WTC11 (cell line): ENCODE results near the gene NELFCD. TPM values are rescaled to one million over a fixed set of nuclear protein-coding genes. Genes with fewer than 3 reads are reported as not detected.
A peak's percentile ranks its signal among the peaks of the same experiment; 100 is the strongest.

Source experiments
- ATAC-seq: fragments of 200-7000 bp; cut with Tn5 transposase; 2 replicates; pipeline ENCODE4 v1.10.0; 2021; ENCODE audit warnings: mild to moderate bottlenecking, moderate library complexity
- CTCF ChIA-PET: fragments of 300-600 bp; sonication (Branson Sonifier 250); formaldehyde crosslinking; loops from one replicate; lab custom pipeline; 2021; ENCODE audit warnings: antibody characterized with exemption; lab: Charles Lee
- POLR2A ChIA-PET: fragments of 350-600 bp; sonication (Branson Sonifier 250); formaldehyde crosslinking; loops from one replicate; lab custom pipeline; 2021; ENCODE audit warnings: antibody characterized with exemption; lab: Charles Lee
- DNase-seq: peaks from one replicate; pipeline ENCODE4 v3.0.0; 2021; ENCODE audit warnings: low spot score
- H3K27ac Mint-ChIP-seq: 2 replicates; pipeline ENCODE4 v1.8.0; 2021; ENCODE audit warnings: mixed read lengths
- H3K27me3 Mint-ChIP-seq: 2 replicates; pipeline ENCODE4 v1.8.0; 2021; ENCODE audit warnings: low read depth, mild to moderate bottlenecking, moderate library complexity, mixed read lengths
- H3K36me3 Mint-ChIP-seq: 2 replicates; pipeline ENCODE4 v1.8.0; 2021; ENCODE audit warnings: mixed read lengths
- H3K4me1 Mint-ChIP-seq: 2 replicates; pipeline ENCODE4 v1.8.0; 2022; ENCODE audit warnings: mixed read lengths
- H3K4me3 Mint-ChIP-seq: 2 replicates; pipeline ENCODE4 v1.8.0; 2021; ENCODE audit warnings: mild to moderate bottlenecking, moderate library complexity, mixed read lengths
- H3K9me3 Mint-ChIP-seq: 2 replicates; pipeline ENCODE4 v1.8.0; 2021; ENCODE audit warnings: mixed read lengths
- CBFB ChIP-seq: sonication (generic); formaldehyde crosslinking; IDR thresholded peaks from 2 replicates; pipeline ENCODE4 v1.8.1; 2022; ENCODE audit warnings: mild to moderate bottlenecking, low read depth, missing genetic modification reagents
- EMX1 ChIP-seq: fragments of 250-450 bp; sonication (Bioruptor Pico); IDR thresholded peaks from 2 replicates; pipeline ENCODE4 v1.8.0; 2021; ENCODE audit warnings: mild to moderate bottlenecking
- FOXJ3 ChIP-seq: sonication (generic); formaldehyde crosslinking; IDR thresholded peaks from 2 replicates; pipeline ENCODE4 v1.9.0; 2021; ENCODE audit warnings: missing genetic modification reagents, mild to moderate bottlenecking, borderline replicate concordance
- GABPB1 ChIP-seq: sonication (generic); formaldehyde crosslinking; IDR thresholded peaks from 2 replicates; pipeline ENCODE4 v1.8.1; 2023; ENCODE audit warnings: mild to moderate bottlenecking, missing genetic modification reagents
- HMGA2 ChIP-seq: fragments of 250-450 bp; sonication (Bioruptor Pico); IDR thresholded peaks from 2 replicates; pipeline ENCODE4 v1.4.0; 2021; ENCODE audit warnings: mild to moderate bottlenecking, moderate library complexity
- MYBL2 ChIP-seq: sonication (generic); formaldehyde crosslinking; IDR thresholded peaks from 2 replicates; pipeline ENCODE4 v1.8.1; 2023; ENCODE audit warnings: mild to moderate bottlenecking, moderate library complexity, missing genetic modification reagents
- NR2C2 ChIP-seq: sonication (generic); formaldehyde crosslinking; IDR thresholded peaks from 2 replicates; pipeline ENCODE4 v1.8.0; 2022; ENCODE audit warnings: mild to moderate bottlenecking, missing genetic modification reagents
- SMAD3 ChIP-seq: sonication (generic); formaldehyde crosslinking; IDR thresholded peaks from 2 replicates; pipeline ENCODE4 v1.8.0; 2022; ENCODE audit warnings: missing genetic modification reagents, mild to moderate bottlenecking, borderline replicate concordance
- TCF7 ChIP-seq: sonication (generic); formaldehyde crosslinking; IDR thresholded peaks from 2 replicates; pipeline ENCODE4 v1.8.0; 2022; ENCODE audit warnings: mild to moderate bottlenecking, low read depth, missing genetic modification reagents, moderate library complexity
- TEAD4 ChIP-seq: sonication (generic); formaldehyde crosslinking; IDR thresholded peaks from 2 replicates; pipeline ENCODE4 v1.8.0; 2022; ENCODE audit warnings: mild to moderate bottlenecking, missing genetic modification reagents
- ZNF138 ChIP-seq: sonication (generic); formaldehyde crosslinking; conservative IDR thresholded peaks from 2 replicates; pipeline ENCODE4 v1.8.1; 2022; ENCODE audit warnings: mild to moderate bottlenecking, moderate library complexity, missing genetic modification reagents
- ZNF219 ChIP-seq: sonication (generic); formaldehyde crosslinking; IDR thresholded peaks from 2 replicates; pipeline ENCODE4 v1.8.0; 2023; ENCODE audit warnings: missing genetic modification reagents, mild to moderate bottlenecking, borderline replicate concordance
- ZNF263 ChIP-seq: sonication (generic); formaldehyde crosslinking; IDR thresholded peaks from 2 replicates; pipeline ENCODE4 v1.8.1; 2022; ENCODE audit warnings: low read depth, mild to moderate bottlenecking, moderate library complexity, missing genetic modification reagents
- ZNF671 ChIP-seq: fragments of 250-450 bp; sonication (Bioruptor Pico); IDR thresholded peaks from 2 replicates; pipeline ENCODE4 v1.8.0; 2021; ENCODE audit warnings: mild to moderate bottlenecking
- total RNA-seq: library from RNA; stranded (reverse); gene quantifications from 3 replicates; pipeline ENCODE4 v1.2.3, GENCODE V29; 2021
- TF ChIP-seq, protein P1 (sequence below): sonication (generic); formaldehyde crosslinking; IDR thresholded peaks from 2 replicates; pipeline ENCODE4 v1.8.1; 2023; ENCODE audit warnings: mild to moderate bottlenecking, missing genetic modification reagents, borderline replicate concordance
- TF ChIP-seq, protein P2 (sequence below): fragments of 250-450 bp; sonication (Bioruptor Pico); conservative IDR thresholded peaks from 2 replicates; pipeline ENCODE4 v1.9.0; 2021; ENCODE audit warnings: mild to moderate bottlenecking
- TF ChIP-seq, protein P3 (sequence below): sonication (generic); formaldehyde crosslinking; IDR thresholded peaks from 2 replicates; pipeline ENCODE4 v1.8.1; 2022; ENCODE audit warnings: mild to moderate bottlenecking, missing genetic modification reagents, moderate library complexity, borderline replicate concordance
- TF ChIP-seq, protein P4 (sequence below): sonication (generic); formaldehyde crosslinking; IDR thresholded peaks from 2 replicates; pipeline ENCODE4 v1.8.0; 2022; ENCODE audit warnings: mild to moderate bottlenecking, missing genetic modification reagents
- TF ChIP-seq, protein P5 (sequence below): fragments of 250-450 bp; sonication (Bioruptor Pico); IDR thresholded peaks from 2 replicates; pipeline ENCODE4 v1.9.0; 2021; ENCODE audit warnings: mild to moderate bottlenecking, borderline replicate concordance

NELFCD gene
- total RNA-seq, 1 experiment from 2014 or later, result 66.9 TPM

DNA sequence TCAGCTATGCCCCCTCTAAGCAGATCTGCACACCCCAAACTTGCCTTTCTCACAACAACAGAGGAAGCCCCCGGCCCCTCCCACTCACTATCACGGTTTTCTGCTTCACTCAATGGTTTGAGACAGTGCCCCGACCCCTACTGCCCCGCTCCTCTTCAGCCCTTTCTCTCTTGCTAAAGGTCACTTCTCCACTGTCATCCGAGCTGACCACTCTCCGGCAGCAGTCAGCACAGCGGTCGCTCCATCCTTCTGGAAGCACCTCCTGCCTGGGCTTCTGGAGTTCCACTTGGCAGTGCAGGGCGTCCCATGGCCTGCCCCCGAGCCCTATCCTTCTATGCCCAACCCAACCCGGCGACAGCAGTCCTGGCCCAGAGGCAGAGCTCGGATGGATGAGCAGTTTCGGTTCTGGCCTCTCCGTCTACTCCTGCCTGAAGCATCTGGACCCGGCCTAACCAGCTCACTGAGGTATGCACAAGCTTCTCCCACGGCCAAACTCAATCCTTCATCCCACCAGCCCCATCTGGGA is 21.9 kb downstream of the NELFCD start:
- DNase-seq, result no peak
- no peaks in the 10 kb centered on the region for H3K9me3 Mint-ChIP-seq
- H3K4me1 Mint-ChIP-seq, result peaks cover 12% of the 10 kb centered on the region
- H3K27ac Mint-ChIP-seq, result peak overlapping the region; percentile 24; the same call in 1 of the 2 replicates
- ChIA-PET POLR2A (no interaction called here), CTCF (no interaction called here)
- H3K4me3 Mint-ChIP-seq, result no peak overlapping the region
- H3K36me3 Mint-ChIP-seq, result no peaks in the 10 kb centered on the region
- no peak for ATAC-seq
- H3K27me3 Mint-ChIP-seq, result peaks cover 8% of the 10 kb centered on the region
- TF ChIP-seq TCF7 (CRISPR knock-in tag) (no peak), GABPB1 (CRISPR knock-in tag) (peak; percentile 40; the same call in 1 of the 2 replicates)

DNA sequence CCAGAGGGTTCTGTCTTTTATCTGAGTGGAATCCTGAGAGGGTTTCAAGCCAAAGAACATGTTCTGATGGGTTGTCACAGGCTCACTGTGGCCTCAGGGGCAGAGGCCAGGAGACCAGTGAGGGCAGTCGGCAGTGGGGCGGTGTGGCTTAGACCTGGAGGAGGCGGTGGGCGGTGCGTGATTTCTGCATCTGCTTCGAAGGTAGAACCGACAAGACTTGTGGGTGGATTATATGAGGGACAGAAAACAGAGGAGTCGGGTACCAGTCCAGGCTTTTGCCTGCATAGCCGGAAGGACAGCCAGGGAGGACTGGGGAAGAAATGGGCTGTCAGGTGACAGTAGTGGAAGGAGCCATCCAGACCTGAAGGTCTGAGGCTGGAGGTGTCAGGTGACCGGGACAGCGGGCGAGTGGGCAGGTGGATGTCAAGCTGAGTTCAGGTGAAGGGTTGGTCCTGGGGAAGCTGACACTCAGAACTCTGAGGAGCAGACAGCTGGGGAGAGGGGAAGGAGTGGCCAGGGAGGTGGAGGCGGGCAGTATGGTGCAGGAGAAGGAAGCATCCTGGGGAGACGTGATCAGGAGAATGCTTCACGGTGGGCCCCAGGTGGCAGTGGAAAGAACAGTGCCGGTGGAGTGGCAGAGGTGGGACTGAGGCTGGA is 22.9 kb downstream of the NELFCD start:
- Mint-ChIP-seq H3K27ac (no peak overlapping the region), H3K36me3 (no peaks in the 10 kb centered on the region), H3K9me3 (no peaks in the 10 kb centered on the region), H3K27me3 (peaks cover 17% of the 10 kb centered on the region), H3K4me3 (no peak overlapping the region), H3K4me1 (peaks cover 12% of the 10 kb centered on the region)
- CTCF ChIA-PET, result no interaction called here
- TF ChIP-seq NR2C2 (CRISPR knock-in tag) (no peak), ZNF263 (no peak)
- POLR2A ChIA-PET, result no interaction called here
- no peak for DNase-seq
- ATAC-seq, result no peak

DNA sequence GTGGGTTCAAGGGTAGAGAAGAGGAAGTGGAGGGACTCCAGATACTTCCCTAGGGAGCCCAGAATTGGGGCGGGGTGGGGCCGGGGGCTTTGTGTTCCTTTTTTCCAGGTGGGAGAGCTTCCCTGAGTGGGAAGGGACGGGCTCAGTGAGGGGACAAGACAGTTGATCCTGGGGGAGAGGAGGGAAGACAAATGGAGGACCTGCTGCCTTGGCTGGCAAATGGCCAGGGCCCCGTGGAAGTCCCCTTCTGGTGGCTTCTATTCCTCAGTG is 23.4 kb downstream of the NELFCD start:
- peaks cover 12% of the 10 kb centered on the region for H3K4me1 Mint-ChIP-seq
- no peaks in the 10 kb centered on the region for H3K36me3 Mint-ChIP-seq
- H3K27me3 Mint-ChIP-seq, result peaks cover 21% of the 10 kb centered on the region
- TF ChIP-seq, protein P1, sequence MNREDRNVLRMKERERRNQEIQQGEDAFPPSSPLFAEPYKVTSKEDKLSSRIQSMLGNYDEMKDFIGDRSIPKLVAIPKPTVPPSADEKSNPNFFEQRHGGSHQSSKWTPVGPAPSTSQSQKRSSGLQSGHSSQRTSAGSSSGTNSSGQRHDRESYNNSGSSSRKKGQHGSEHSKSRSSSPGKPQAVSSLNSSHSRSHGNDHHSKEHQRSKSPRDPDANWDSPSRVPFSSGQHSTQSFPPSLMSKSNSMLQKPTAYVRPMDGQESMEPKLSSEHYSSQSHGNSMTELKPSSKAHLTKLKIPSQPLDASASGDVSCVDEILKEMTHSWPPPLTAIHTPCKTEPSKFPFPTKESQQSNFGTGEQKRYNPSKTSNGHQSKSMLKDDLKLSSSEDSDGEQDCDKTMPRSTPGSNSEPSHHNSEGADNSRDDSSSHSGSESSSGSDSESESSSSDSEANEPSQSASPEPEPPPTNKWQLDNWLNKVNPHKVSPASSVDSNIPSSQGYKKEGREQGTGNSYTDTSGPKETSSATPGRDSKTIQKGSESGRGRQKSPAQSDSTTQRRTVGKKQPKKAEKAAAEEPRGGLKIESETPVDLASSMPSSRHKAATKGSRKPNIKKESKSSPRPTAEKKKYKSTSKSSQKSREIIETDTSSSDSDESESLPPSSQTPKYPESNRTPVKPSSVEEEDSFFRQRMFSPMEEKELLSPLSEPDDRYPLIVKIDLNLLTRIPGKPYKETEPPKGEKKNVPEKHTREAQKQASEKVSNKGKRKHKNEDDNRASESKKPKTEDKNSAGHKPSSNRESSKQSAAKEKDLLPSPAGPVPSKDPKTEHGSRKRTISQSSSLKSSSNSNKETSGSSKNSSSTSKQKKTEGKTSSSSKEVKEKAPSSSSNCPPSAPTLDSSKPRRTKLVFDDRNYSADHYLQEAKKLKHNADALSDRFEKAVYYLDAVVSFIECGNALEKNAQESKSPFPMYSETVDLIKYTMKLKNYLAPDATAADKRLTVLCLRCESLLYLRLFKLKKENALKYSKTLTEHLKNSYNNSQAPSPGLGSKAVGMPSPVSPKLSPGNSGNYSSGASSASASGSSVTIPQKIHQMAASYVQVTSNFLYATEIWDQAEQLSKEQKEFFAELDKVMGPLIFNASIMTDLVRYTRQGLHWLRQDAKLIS (CRISPR knock-in tag), result no peak
- TF ChIP-seq EMX1 (CRISPR knock-in tag) (no peak), HMGA2 (CRISPR knock-in tag) (no peak), CBFB (CRISPR knock-in tag) (no peak), NR2C2 (CRISPR knock-in tag) (no peak), FOXJ3 (CRISPR knock-in tag) (no peak), ZNF219 (CRISPR knock-in tag) (no peak), MYBL2 (no peak), ZNF138 (CRISPR knock-in tag) (no peak), ZNF263 (no peak), SMAD3 (no peak), ZNF671 (CRISPR knock-in tag) (no peak), TEAD4 (no peak)
- TF ChIP-seq, protein P2, sequence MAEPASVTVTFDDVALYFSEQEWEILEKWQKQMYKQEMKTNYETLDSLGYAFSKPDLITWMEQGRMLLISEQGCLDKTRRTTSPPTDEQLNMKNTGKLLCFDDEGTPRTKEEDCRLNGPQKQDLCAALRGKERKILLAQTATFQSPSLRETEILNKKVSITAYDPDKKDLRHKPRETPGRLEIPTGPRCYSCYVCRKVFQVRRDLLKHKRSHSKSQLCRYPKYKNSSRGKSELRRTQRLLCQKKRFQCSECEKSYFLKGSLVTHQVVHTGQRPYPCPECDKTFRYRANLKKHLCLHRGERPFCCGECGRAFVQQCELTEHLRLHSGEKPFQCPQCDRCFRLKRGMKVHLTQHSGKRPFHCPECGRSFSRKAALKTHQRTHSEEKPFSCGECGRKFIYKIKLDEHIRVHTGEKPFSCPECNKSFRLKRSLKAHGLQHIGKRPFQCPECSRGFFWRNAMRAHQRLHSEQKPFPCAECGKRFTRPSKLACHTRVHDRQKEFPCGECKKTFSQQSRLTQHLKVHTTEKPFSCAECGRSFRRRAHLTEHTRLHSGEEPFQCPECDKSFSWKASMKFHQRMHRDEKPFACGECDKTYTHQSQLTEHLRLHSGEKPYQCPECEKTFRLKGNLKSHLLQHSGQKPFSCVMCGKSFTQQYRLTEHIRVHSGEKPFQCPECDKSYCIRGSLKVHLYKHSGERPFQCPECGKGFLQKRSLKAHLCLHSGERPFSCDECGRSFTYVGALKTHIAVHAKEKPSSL (CRISPR knock-in tag), result no peak
- TF ChIP-seq, protein P3, sequence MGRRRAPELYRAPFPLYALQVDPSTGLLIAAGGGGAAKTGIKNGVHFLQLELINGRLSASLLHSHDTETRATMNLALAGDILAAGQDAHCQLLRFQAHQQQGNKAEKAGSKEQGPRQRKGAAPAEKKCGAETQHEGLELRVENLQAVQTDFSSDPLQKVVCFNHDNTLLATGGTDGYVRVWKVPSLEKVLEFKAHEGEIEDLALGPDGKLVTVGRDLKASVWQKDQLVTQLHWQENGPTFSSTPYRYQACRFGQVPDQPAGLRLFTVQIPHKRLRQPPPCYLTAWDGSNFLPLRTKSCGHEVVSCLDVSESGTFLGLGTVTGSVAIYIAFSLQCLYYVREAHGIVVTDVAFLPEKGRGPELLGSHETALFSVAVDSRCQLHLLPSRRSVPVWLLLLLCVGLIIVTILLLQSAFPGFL (CRISPR knock-in tag), result no peak
- TF ChIP-seq, protein P4, sequence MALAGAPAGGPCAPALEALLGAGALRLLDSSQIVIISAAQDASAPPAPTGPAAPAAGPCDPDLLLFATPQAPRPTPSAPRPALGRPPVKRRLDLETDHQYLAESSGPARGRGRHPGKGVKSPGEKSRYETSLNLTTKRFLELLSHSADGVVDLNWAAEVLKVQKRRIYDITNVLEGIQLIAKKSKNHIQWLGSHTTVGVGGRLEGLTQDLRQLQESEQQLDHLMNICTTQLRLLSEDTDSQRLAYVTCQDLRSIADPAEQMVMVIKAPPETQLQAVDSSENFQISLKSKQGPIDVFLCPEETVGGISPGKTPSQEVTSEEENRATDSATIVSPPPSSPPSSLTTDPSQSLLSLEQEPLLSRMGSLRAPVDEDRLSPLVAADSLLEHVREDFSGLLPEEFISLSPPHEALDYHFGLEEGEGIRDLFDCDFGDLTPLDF (CRISPR knock-in tag), result no peak
- TF ChIP-seq, protein P5, sequence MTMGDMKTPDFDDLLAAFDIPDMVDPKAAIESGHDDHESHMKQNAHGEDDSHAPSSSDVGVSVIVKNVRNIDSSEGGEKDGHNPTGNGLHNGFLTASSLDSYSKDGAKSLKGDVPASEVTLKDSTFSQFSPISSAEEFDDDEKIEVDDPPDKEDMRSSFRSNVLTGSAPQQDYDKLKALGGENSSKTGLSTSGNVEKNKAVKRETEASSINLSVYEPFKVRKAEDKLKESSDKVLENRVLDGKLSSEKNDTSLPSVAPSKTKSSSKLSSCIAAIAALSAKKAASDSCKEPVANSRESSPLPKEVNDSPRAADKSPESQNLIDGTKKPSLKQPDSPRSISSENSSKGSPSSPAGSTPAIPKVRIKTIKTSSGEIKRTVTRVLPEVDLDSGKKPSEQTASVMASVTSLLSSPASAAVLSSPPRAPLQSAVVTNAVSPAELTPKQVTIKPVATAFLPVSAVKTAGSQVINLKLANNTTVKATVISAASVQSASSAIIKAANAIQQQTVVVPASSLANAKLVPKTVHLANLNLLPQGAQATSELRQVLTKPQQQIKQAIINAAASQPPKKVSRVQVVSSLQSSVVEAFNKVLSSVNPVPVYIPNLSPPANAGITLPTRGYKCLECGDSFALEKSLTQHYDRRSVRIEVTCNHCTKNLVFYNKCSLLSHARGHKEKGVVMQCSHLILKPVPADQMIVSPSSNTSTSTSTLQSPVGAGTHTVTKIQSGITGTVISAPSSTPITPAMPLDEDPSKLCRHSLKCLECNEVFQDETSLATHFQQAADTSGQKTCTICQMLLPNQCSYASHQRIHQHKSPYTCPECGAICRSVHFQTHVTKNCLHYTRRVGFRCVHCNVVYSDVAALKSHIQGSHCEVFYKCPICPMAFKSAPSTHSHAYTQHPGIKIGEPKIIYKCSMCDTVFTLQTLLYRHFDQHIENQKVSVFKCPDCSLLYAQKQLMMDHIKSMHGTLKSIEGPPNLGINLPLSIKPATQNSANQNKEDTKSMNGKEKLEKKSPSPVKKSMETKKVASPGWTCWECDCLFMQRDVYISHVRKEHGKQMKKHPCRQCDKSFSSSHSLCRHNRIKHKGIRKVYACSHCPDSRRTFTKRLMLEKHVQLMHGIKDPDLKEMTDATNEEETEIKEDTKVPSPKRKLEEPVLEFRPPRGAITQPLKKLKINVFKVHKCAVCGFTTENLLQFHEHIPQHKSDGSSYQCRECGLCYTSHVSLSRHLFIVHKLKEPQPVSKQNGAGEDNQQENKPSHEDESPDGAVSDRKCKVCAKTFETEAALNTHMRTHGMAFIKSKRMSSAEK (CRISPR knock-in tag), result no peak
- H3K4me3 Mint-ChIP-seq, result no peak overlapping the region
- no peaks in the 10 kb centered on the region for H3K9me3 Mint-ChIP-seq
- ChIA-PET CTCF (no interaction called here), POLR2A (no interaction called here)
- no peak overlapping the region for H3K27ac Mint-ChIP-seq
- no peak for ATAC-seq
- no peak for DNase-seq
